PC-9 (cell line): ENCODE results near the gene ACAD8.

Experiments
- CTCF ChIP-seq: fragments of 200-600 bp; sonication (generic); conservative IDR thresholded peaks from 2 replicates; pipeline ENCODE4 v1.6.1; 2017; ENCODE audit warnings: mixed run types, antibody characterized with exemption, mild to moderate bottlenecking, moderate library complexity
- EZH2 ChIP-seq: fragments of 200-600 bp; sonication (generic); IDR thresholded peaks from 2 replicates; pipeline ENCODE4 v1.8.0; 2017; ENCODE audit warnings: antibody characterized with exemption, low read depth

DNA sequence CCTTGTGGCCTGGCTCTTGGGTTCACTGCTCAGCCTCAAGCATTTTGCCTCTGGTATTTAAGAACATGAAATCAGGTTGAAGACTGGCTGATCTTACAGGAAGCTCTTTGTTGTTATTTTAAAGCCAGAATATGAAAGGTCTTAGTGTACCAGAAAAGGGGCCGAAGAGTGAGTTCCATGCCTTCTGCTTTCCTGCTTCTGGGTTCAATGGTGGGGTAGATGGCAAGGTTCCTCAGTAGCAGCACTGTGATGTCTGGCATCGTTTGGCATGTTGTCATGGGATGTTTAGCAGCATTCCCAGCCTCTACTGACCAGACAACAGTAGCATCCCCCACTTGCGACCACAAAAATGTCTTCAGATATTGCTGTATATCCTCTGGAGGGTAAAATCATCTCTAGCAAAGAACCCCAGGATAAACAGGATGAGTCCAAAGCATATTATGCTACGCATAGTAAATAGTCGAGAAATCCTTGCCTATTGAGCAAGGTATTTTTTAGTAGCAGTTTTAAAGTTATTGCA lies 26.5 kb upstream of the ACAD8 start:
- TF ChIP-seq CTCF (no peak), EZH2 (no peak)
